Spleen (tissue), 7 donors: ENCODE data around the gene FGFBP1.

Source experiments
- CTCF ChIP-seq, 11 experiments: fragments of 200-600 bp in 7 of 11; fragments of 450-650 bp in 4 of 11; sonication (generic) in 4 of 11; IDR thresholded peaks in 8 of 11; conservative IDR thresholded peaks in 3 of 11; 1 replicate in 7 of 11; 2 replicates in 4 of 11; pipeline versions ENCODE4 v1.4.0 to v1.8.0; 2016 to 2021; ENCODE audit warnings: antibody characterized with exemption in 11 of 11, inconsistent platforms in 4 of 11, mild to moderate bottlenecking in 1 of 11
- POLR2A ChIP-seq, 3 donors: fragments of 450-650 bp; IDR thresholded peaks; one replicate each; pipeline ENCODE4 v1.5.1; 2017; ENCODE audit warnings: antibody characterized with exemption in 3 of 3, mild to moderate bottlenecking in 1 of 3
- POLR2AphosphoS5 ChIP-seq, 3 donors: sonication (generic); formaldehyde crosslinking; IDR thresholded peaks; one replicate each; pipeline ENCODE4 v1.5.1; 2017; ENCODE audit warnings: antibody characterized with exemption in 3 of 3
- donor health status: DM: no; HTN: no; CAD: no; lungs with moderate emphysema.
- donor health status: DM: no; HTN: no; CAD: no.
- donor health status: DM: no; HTN: no; CAD: no.

DNA sequence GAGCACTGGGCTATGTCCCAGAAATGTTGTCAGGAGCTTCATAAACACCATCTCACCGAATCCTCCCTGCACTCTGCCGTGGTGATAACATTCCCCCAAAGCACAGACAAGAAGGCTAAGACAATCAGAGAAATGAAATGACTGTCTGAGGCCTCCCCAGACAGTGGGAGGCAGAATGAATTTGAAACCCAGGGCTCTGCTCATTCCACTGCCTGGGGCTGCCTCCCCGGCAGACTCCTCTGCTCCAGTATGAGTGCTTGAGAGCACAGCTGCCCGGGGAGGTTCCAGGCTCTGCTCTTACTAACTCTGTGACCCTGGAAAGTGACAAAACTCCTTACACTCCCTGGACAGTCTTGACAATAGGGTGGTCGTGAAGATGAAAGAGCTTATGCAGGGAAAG is 9.7 kb downstream of the FGFBP1 start:
- no peak for TF ChIP-seq CTCF (IDR thresholded peaks at IDR 0.05 in 8 of 11, conservative IDR thresholded peaks at IDR 0.05 in 3 of 11)
- TF ChIP-seq POLR2A (IDR thresholded peaks at IDR 0.05): no peak
- TF ChIP-seq POLR2AphosphoS5 (IDR thresholded peaks at IDR 0.05): no peak
